Right kidney (tissue), 1 donor: ENCODE results near the gene IQGAP1.
"Not testable (repeated sequence)": the region's sequence is repeated elsewhere in the genome, so short reads cannot be mapped to it uniquely, and the experiment has no call there.

ENCODE experiments used
- DNase-seq: peaks from one replicate; pipeline ENCODE4 v3.0.0-alpha.2; 2016

Gene IQGAP1

GRCh38 chr15:90407871-90408317 lies 19.9 kb downstream of the IQGAP1 start:
- DNase-seq = no peak

GRCh38 chr15:90408657-90409056 lies 20.6 kb downstream of the IQGAP1 start:
- no peak for DNase-seq

GRCh38 chr15:90409587-90409986 lies 21.5 kb downstream of the IQGAP1 start:
- not testable (repeated sequence) for DNase-seq

GRCh38 chr15:90410316-90410715 lies 22.3 kb downstream of the IQGAP1 start:
- DNase-seq = not testable (repeated sequence)

- no peak for DNase-seq
These were observed 23.1 kb downstream of the IQGAP1 start for GRCh38 chr15:90411176-90411575.

GRCh38 chr15:90412356-90413194 lies 24.5 kb downstream of the IQGAP1 start:
- DNase-seq = peak; percentile 25

- no peak for DNase-seq
These were observed 25.7 kb downstream of the IQGAP1 start for GRCh38 chr15:90413411-90414379.

GRCh38 chr15:90414408-90415028 lies 26.5 kb downstream of the IQGAP1 start:
- DNase-seq = no peak

- not testable (repeated sequence) for DNase-seq
These were observed 28.0 kb downstream of the IQGAP1 start for GRCh38 chr15:90416052-90416451.

GRCh38 chr15:90418627-90419026 lies 30.6 kb downstream of the IQGAP1 start:
- no peak for DNase-seq

GRCh38 chr15:90419206-90419605 lies 31.2 kb downstream of the IQGAP1 start:
- no peak for DNase-seq

GRCh38 chr15:90419738-90420406 lies 31.8 kb downstream of the IQGAP1 start:
- no peak for DNase-seq

GRCh38 chr15:90420451-90420850 lies 32.4 kb downstream of the IQGAP1 start:
- no peak for DNase-seq

- no peak for DNase-seq
These were observed 33.5 kb downstream of the IQGAP1 start for GRCh38 chr15:90421527-90421926.

- no peak for DNase-seq
These were observed 34.0 kb downstream of the IQGAP1 start for GRCh38 chr15:90422043-90422442.

- DNase-seq = no peak
These were observed 34.9 kb downstream of the IQGAP1 start for GRCh38 chr15:90422936-90423335.

GRCh38 chr15:90423801-90424319 lies 35.8 kb downstream of the IQGAP1 start:
- no peak for DNase-seq

GRCh38 chr15:90425726-90426346 lies 37.8 kb downstream of the IQGAP1 start:
- no peak for DNase-seq

- DNase-seq = no peak
These were observed 39.1 kb downstream of the IQGAP1 start for GRCh38 chr15:90427185-90427584.

- DNase-seq = no peak
These were observed 44.2 kb downstream of the IQGAP1 start for GRCh38 chr15:90432253-90432652.

GRCh38 chr15:90435652-90436337 lies 47.8 kb downstream of the IQGAP1 start:
- DNase-seq = no peak
